GM13977 (cell line): ENCODE results near the gene ADAMTS16.

Experiments
- DNase-seq: peaks from one replicate; pipeline ENCODE4 v3.0.0; 2012; ENCODE audit warnings: low spot score
- CTCF ChIP-seq: IDR thresholded peaks from 2 replicates; pipeline ENCODE4 v1.5.1; 2012; ENCODE audit warnings: mild to moderate bottlenecking, control low read depth; ENCODE audit not compliant: insufficient read depth; ENCODE audit errors: extremely low read depth, missing control alignments
- in situ Hi-C: fragments of 300-500 bp; cut with MboI; formaldehyde crosslinking; loops from one replicate; pipeline ENCODE4 v1.12.0; 2022; ENCODE audit warnings: low sequenced_read_pairs, low pct_unique_long_range_greater_than_20kb, mixed read lengths, inconsistent platforms; ENCODE audit not compliant: unreplicated experiment

Gene ADAMTS16

GRCh38 chr5:5183933-5184332, 43.8 kb downstream of the ADAMTS16 start:
- no peak for DNase-seq
- in situ Hi-C loops = no loop called here

GRCh38 chr5:5188376-5189050, 48.4 kb downstream of the ADAMTS16 start:
- DNase-seq = no peak
- in situ Hi-C loops = no loop called here
- TF ChIP-seq CTCF = no peak

More at GRCh38 chr5:5183933-5184332, 43.8 kb downstream of the ADAMTS16 start:
- no peak for TF ChIP-seq CTCF

GRCh38 chr5:5189051-5189430, 48.9 kb downstream of the ADAMTS16 start:
- in situ Hi-C loops = no loop called here
- no peak for DNase-seq
- no peak for TF ChIP-seq CTCF

- TF ChIP-seq CTCF = no peak
- in situ Hi-C loops = no loop called here
- DNase-seq = no peak
Measured at GRCh38 chr5:5191906-5192305, 51.8 kb downstream of the ADAMTS16 start.

- TF ChIP-seq CTCF = no peak
- in situ Hi-C loops = no loop called here
- no peak for DNase-seq
Measured at GRCh38 chr5:5192681-5193080, 52.6 kb downstream of the ADAMTS16 start.

GRCh38 chr5:5195128-5195918, 55.2 kb downstream of the ADAMTS16 start:
- no peak for TF ChIP-seq CTCF
- DNase-seq = no peak
- in situ Hi-C loops = no loop called here
